Measurements from ENCODE around the gene BCL11A.

DNA sequence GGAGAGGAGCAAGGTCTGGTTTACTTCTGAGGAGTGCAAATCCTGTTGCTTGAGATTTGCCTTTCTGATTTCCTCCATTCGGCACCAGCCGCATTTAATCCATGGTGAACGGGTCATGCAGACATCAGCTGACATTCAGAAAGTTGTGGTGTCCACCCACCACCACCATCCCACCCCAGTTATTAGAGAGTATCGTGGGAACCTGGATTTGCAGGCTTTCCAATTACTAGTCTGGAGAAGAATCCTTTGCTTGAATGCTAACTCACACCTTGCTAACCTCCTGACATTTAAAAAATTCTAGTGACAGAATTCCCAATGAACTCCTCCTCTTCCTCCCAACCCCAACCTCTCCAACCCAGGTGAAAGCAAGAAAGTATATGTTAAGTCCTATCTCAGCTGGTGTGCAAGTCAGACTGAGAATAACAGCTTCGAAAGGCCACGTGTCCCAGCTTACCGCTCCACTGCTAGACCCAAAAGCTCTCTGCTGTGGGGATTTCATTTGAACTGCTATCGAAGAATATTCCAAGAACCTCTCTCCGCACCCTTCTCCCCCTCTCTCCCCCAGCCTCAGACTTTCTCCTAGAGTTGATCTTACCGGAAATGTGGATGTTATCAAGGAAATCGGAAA, 17.7 kb downstream of the BCL11A start:
- TF ChIP-seq, protein P1, sequence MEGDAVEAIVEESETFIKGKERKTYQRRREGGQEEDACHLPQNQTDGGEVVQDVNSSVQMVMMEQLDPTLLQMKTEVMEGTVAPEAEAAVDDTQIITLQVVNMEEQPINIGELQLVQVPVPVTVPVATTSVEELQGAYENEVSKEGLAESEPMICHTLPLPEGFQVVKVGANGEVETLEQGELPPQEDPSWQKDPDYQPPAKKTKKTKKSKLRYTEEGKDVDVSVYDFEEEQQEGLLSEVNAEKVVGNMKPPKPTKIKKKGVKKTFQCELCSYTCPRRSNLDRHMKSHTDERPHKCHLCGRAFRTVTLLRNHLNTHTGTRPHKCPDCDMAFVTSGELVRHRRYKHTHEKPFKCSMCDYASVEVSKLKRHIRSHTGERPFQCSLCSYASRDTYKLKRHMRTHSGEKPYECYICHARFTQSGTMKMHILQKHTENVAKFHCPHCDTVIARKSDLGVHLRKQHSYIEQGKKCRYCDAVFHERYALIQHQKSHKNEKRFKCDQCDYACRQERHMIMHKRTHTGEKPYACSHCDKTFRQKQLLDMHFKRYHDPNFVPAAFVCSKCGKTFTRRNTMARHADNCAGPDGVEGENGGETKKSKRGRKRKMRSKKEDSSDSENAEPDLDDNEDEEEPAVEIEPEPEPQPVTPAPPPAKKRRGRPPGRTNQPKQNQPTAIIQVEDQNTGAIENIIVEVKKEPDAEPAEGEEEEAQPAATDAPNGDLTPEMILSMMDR (IDR thresholded peaks at IDR 0.05; ENCODE audit: low read depth, low read length, poor library complexity, severe bottlenecking) = no peak
- no peak for TF ChIP-seq EZH2phosphoT487 (IDR thresholded peaks at IDR 0.05; ENCODE audit: borderline replicate concordance, low read length)

Data from DOHH2 (cell line).